Activated CD8-positive, alpha-beta memory T cell treated with anti-CD3 and anti-CD28 coated beads for 1 hour (primary cell): Measurements from ENCODE around the gene DKKL1.

Source experiments
- DNase-seq, 2 donors: peaks; one replicate each; pipeline ENCODE4 v3.0.0-alpha.2; 2020; ENCODE audit warnings: low read depth in 1 of 2; ENCODE audit errors: extremely low read depth in 1 of 2

The DKKL1 gene

DNA sequence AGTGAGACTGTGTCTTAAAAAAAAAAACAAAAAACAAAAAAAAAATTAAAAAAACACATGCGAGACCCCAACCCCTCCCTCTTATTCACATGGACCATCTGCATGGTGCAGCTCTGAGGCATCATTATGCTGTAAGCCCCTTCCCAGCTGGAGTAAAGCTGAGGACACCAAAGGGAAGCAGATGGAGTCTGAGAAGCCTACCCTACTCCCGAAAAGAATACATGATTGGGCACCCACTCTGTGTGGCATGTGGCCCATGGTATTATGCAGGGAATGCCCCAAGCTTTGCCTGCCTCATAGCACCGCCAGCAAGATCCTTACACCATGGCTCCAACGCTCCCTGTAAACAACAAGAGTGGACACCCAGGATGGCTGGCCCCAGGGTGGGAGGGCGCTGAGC, 54.8 kb downstream of the DKKL1 start:
- DNase-seq, result no peak

GRCh38 chr19:49419173-49419572, 55.5 kb downstream of the DKKL1 start:
- no peak for DNase-seq

- DNase-seq, result no peak
Measured at GRCh38 chr19:49420227-49420626, 56.5 kb downstream of the DKKL1 start.

- DNase-seq, result no peak
Measured at GRCh38 chr19:49421039-49421877, 57.6 kb downstream of the DKKL1 start.

GRCh38 chr19:49421878-49422202, 58.2 kb downstream of the DKKL1 start:
- no peak for DNase-seq

GRCh38 chr19:49422407-49423070, 58.9 kb downstream of the DKKL1 start:
- DNase-seq, result no peak

GRCh38 chr19:49423071-49423984, 59.7 kb downstream of the DKKL1 start, which contains the start of gene PTH2:
TSS of gene PTH2 (minus strand) at chr19:49423441. CDS start at chr19:49423339, 102 bp downstream.
- DNase-seq, result no peak

GRCh38 chr19:49423985-49424303, 60.3 kb downstream of the DKKL1 start:
- no peak for DNase-seq
